DND-41 (cell line): ENCODE measurements around the gene GIPR.

ENCODE experiments used
- CTCF ChIP-seq: IDR thresholded peaks from 2 replicates; pipeline ENCODE4 v1.5.1; 2012; ENCODE audit warnings: borderline replicate concordance, low read length, moderate library complexity, mild to moderate bottlenecking; ENCODE audit not compliant: poor library complexity, severe bottlenecking; ENCODE audit errors: extremely low read depth
- EZH2 ChIP-seq: IDR thresholded peaks from 3 replicates; pipeline ENCODE4 v1.6.1; 2012; ENCODE audit warnings: borderline replicate concordance, low read depth, mild to moderate bottlenecking, moderate library complexity, low read length, inconsistent platforms; ENCODE audit not compliant: severe bottlenecking

GRCh38 chr19:45682908-45683307 is 14.9 kb downstream of the GIPR start:
- no peak for TF ChIP-seq CTCF
- no peak for TF ChIP-seq EZH2
